ENCODE measurements around the gene ELP5. TPM values are rescaled to one million over a fixed set of nuclear protein-coding genes. Genes with fewer than 3 reads are reported as not detected.

ELP5 gene
- total and polyA plus RNA-seq, 2 of the 4 experiments (the other 2 are of a cell fraction), result 39.3 to 46.6 TPM

DNA sequence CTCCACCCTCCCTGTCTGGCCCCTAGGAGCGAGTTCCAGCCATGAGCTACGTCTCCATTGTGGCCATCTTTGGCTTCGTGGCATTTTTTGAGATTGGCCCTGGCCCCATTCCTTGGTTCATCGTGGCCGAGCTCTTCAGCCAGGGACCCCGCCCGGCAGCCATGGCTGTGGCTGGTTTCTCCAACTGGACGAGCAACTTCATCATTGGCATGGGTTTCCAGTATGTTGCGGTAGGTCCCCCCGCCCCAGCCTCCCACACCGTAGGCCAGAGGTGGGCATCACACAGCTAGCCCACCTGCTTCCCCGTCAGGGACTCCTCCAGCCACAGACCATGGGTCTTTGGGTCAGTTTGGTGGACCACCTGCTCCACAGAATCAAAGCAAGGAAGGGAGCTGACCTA, 33.7 kb downstream of the ELP5 start:
- no peak overlapping the region for H2BK120ac ChIP-seq (ENCODE audit: low read depth, low read length)
- no peak overlapping the region for H2AK9ac ChIP-seq (replicated peaks; ENCODE audit: low read depth, low read length, poor library complexity)
- no peaks in the 10 kb centered on the region for H3K36me3 ChIP-seq (ENCODE audit: control insufficient read depth, insufficient read depth, low read length)
- H4K8ac ChIP-seq (ENCODE audit: low read depth in 2 of 2, low read length in 2 of 2), result no peak overlapping the region
- no peak for DNase-seq
- no peak for ATAC-seq (ENCODE audit: low read depth)
- no TSS peak for BruUV-seq (replicated peaks)
- H3K27ac ChIP-seq (ENCODE audit: insufficient read depth, low read length), result no peak overlapping the region
- peaks cover 2% of the 10 kb centered on the region; the same call in 1 of the 2 replicates for H3K4me1 ChIP-seq (ENCODE audit: control insufficient read depth, insufficient read depth, low read length)
- H3K56ac ChIP-seq (ENCODE audit: extremely low read depth, insufficient read depth, low read length), result no peak overlapping the region
- H4K91ac ChIP-seq (ENCODE audit: insufficient read depth, low read depth, low read length), result no peak overlapping the region
- no peak overlapping the region for H3K4ac ChIP-seq (ENCODE audit: low read depth, low read length)
- TF ChIP-seq SMC3 (IDR thresholded peaks at IDR 0.05; ENCODE audit: low read depth, low read length), result no peak
- TF ChIP-seq RFX5 (IDR thresholded peaks at IDR 0.05; ENCODE audit: low read depth, low read length), result no peak
- no peak for TF ChIP-seq CEBPB (IDR thresholded peaks at IDR 0.05; ENCODE audit: low read depth, low read length)
- TF ChIP-seq MAZ (IDR thresholded peaks at IDR 0.05; ENCODE audit: borderline replicate concordance, low read depth, low read length), result no peak
- no peak for TF ChIP-seq RAD21 (IDR thresholded peaks at IDR 0.05; ENCODE audit: low read length)
- TF ChIP-seq POLR2A (IDR thresholded peaks at IDR 0.05; ENCODE audit: low read depth, low read length), result no peak
- TF ChIP-seq MAFK (IDR thresholded peaks at IDR 0.05; ENCODE audit: low read depth, low read length), result no peak
- TF ChIP-seq CHD1 (IDR thresholded peaks at IDR 0.05; ENCODE audit: low read depth, low read length), result no peak
- no peak for TF ChIP-seq MXI1 (IDR thresholded peaks at IDR 0.05; ENCODE audit: borderline replicate concordance, low read depth, low read length)
- no peak for TF ChIP-seq RCOR1 (IDR thresholded peaks at IDR 0.05; ENCODE audit: insufficient replicate concordance, low read length)
- TF ChIP-seq, protein P1, sequence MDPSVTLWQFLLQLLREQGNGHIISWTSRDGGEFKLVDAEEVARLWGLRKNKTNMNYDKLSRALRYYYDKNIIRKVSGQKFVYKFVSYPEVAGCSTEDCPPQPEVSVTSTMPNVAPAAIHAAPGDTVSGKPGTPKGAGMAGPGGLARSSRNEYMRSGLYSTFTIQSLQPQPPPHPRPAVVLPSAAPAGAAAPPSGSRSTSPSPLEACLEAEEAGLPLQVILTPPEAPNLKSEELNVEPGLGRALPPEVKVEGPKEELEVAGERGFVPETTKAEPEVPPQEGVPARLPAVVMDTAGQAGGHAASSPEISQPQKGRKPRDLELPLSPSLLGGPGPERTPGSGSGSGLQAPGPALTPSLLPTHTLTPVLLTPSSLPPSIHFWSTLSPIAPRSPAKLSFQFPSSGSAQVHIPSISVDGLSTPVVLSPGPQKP (IDR thresholded peaks at IDR 0.05; ENCODE audit: borderline replicate concordance, low read depth, low read length), result no peak
- H3K79me1 ChIP-seq (ENCODE audit: low read depth in 1 of 2, low read length in 2 of 2), result no peaks in the 10 kb centered on the region
- H3K27me3 ChIP-seq (ENCODE audit: control insufficient read depth, insufficient read depth, low read length), result peaks cover 59% of the 10 kb centered on the region
- H3K23ac ChIP-seq (ENCODE audit: low read depth, low read length), result no peak overlapping the region
- H3K4me3 ChIP-seq (ENCODE audit: insufficient read depth, low read depth, low read length), result no peak overlapping the region
- H2BK5ac ChIP-seq (ENCODE audit: low read depth, low read length, poor library complexity, severe bottlenecking), result no peak overlapping the region
- no peaks in the 10 kb centered on the region for H3K9me3 ChIP-seq (ENCODE audit: control insufficient read depth, insufficient read depth, low read length)
- H4K5ac ChIP-seq (ENCODE audit: low read depth, low read length), result no peak overlapping the region
- H3K14ac ChIP-seq (replicated peaks; ENCODE audit: low read depth, low read length), result no peak overlapping the region
- no peaks in the 10 kb centered on the region for H3K9me1 ChIP-seq (ENCODE audit: insufficient read depth, low read length)
- no peak overlapping the region for H2BK15ac ChIP-seq (ENCODE audit: low read depth, low read length)
- 65% methylated on average over 4 of the region's 12 CpGs; no CpG with 5 or more reads in 1 of the 2 experiments for WGBS, 2 experiments (ENCODE audit: extremely low coverage in 2 of 2, insufficient read length in 1 of 2)
- CTCF ChIA-PET, result interaction anchor here (0.6 kb wide), 1 partner anchor 20 kb away, joined by 3 read pairs; no protein-coding TSS in a partner anchor
- dilution Hi-C loops (cut with HindIII; ENCODE audit: low sequenced_read_pairs, unreplicated experiment) (no loop called here), intact Hi-C loops (cut with micrococcal nuclease) (no loop called here), in situ Hi-C loops (cut with MboI; ENCODE audit: low sequenced_read_pairs) (no loop called here)
- no peaks in the 10 kb centered on the region for H4K20me1 ChIP-seq (ENCODE audit: insufficient read depth, low read length)
- H2AFZ ChIP-seq (replicated peaks; ENCODE audit: low read length, poor library complexity), result no peak overlapping the region
- H2BK20ac ChIP-seq (ENCODE audit: low read depth, low read length), result no peak overlapping the region
- no peak overlapping the region for H2AK5ac ChIP-seq (ENCODE audit: low read depth, low read length)
- H3K4me2 ChIP-seq (ENCODE audit: low read depth, low read length), result no peak overlapping the region
- H3K9ac ChIP-seq (ENCODE audit: low read depth, low read length), result no peak overlapping the region
- POLR2A ChIA-PET (ENCODE audit: unreplicated experiment), result no interaction called here
- no peak overlapping the region for H3K18ac ChIP-seq (ENCODE audit: low read depth, low read length)
